Transverse colon (tissue), 3 donors: ENCODE data around the gene MACROH2A2.

Experiments
- CTCF ChIP-seq, 5 experiments: fragments of 200-600 bp in 3 of 5; fragments of 450-650 bp in 2 of 5; sonication (generic) in 3 of 5; IDR thresholded peaks; 1 replicate in 2 of 5; 2 replicates in 3 of 5; pipeline ENCODE4 v1.5.1; 2016 to 2017; ENCODE audit warnings: antibody characterized with exemption in 5 of 5, inconsistent platforms in 3 of 5, mild to moderate bottlenecking in 2 of 5, moderate library complexity in 1 of 5
- POLR2A ChIP-seq: fragments of 450-650 bp; IDR thresholded peaks from one replicate; pipeline ENCODE4 v1.6.1; 2016; ENCODE audit warnings: antibody characterized with exemption, mild to moderate bottlenecking, moderate library complexity

- TF ChIP-seq POLR2A = no peak
- no peak for TF ChIP-seq CTCF (IDR thresholded peaks at IDR 0.05)
Observed at GRCh38 chr10:70063418-70064098, 10.9 kb downstream of the MACROH2A2 start.
